ENCODE measurements around the gene MTCL1. TPM values are rescaled to one million over a fixed set of nuclear protein-coding genes. Genes with fewer than 3 reads are reported as not detected.

Gene MTCL1
- total and polyA plus RNA-seq, 2 of the 8 experiments (the other 6 are each of a cell fraction or from before 2014, with no cell fraction given), result 16.6 to 60.8 TPM

GRCh38 chr18:8681196-8681595 is 24.2 kb upstream of the MTCL1 start:
- POLR2A ChIA-PET (ENCODE audit: partially characterized antibody), result no interaction called here
- no peak overlapping the region for H2BK20ac ChIP-seq (ENCODE audit: low read length)

More at GRCh38 chr18:8681196-8681595, 24.2 kb upstream of the MTCL1 start:
- no peaks in the 10 kb centered on the region for H3K27me3 ChIP-seq (replicated peaks in 1 of 4; ENCODE audit: control insufficient read depth in 3 of 4, extremely low read depth in 1 of 4, insufficient read depth in 3 of 4, low read length in 3 of 4)
- no peak overlapping the region for H3K4me2 ChIP-seq (ENCODE audit: insufficient read depth in 1 of 2, low read depth in 2 of 2, low read length in 2 of 2)
- no peak overlapping the region for H4K8ac ChIP-seq (ENCODE audit: extremely low read depth, insufficient read depth, low read length)
- H3K79me2 ChIP-seq (ENCODE audit: control insufficient read depth in 1 of 2, insufficient read depth in 2 of 2, low read length in 2 of 2), result no peaks in the 10 kb centered on the region
- no peaks in the 10 kb centered on the region for H3K9me3 ChIP-seq (ENCODE audit: insufficient read depth in 2 of 2, low read depth in 1 of 2, low read length in 1 of 2)
- no peak overlapping the region for H2AK5ac ChIP-seq (ENCODE audit: low read depth, low read length)
- no peak overlapping the region for H3K56ac ChIP-seq (replicated peaks; ENCODE audit: insufficient read length, low read depth, low read length)
- H3K14ac ChIP-seq (ENCODE audit: insufficient read length), result no peak overlapping the region
- no peak overlapping the region for H3K27ac ChIP-seq (ENCODE audit: low read depth, low read length)
- H2BK5ac ChIP-seq (ENCODE audit: low read depth, low read length), result no peak overlapping the region
- H2BK12ac ChIP-seq (ENCODE audit: low read depth, low read length), result no peak overlapping the region
- H4K91ac ChIP-seq (replicated peaks; ENCODE audit: insufficient read length, low read length), result no peak overlapping the region
- CTCF ChIA-PET (ENCODE audit: partially characterized antibody), result interaction anchor here (1.2 to 2.2 kb wide), 4 partner anchors 9 to 289 kb away, joined by 3 to 5 read pairs (median 3); no protein-coding TSS in a partner anchor
- no peak overlapping the region for H2BK15ac ChIP-seq (ENCODE audit: low read length)
- FAIRE-seq (no peak), DNase-seq (ENCODE audit: low read depth in 1 of 2, low spot score in 2 of 2) (no peak)
- H2BK120ac ChIP-seq (replicated peaks; ENCODE audit: low read depth, low read length), result no peak overlapping the region
- no peak overlapping the region for H3K23ac ChIP-seq (ENCODE audit: insufficient read length)
- H3K23me2 ChIP-seq (ENCODE audit: low read depth, low read length), result no peaks in the 10 kb centered on the region
- H4K5ac ChIP-seq (ENCODE audit: insufficient read length, low read depth, low read length), result no peak overlapping the region
- H3K4me3 ChIP-seq (ENCODE audit: extremely low read depth in 1 of 4, insufficient read depth in 2 of 4, low read depth in 3 of 4, low read length in 4 of 4), result no peak overlapping the region
- TF ChIP-seq TBP (IDR thresholded peaks at IDR 0.05; ENCODE audit: low read depth, low read length) (no peak), SAP30 (IDR thresholded peaks at IDR 0.05; ENCODE audit: insufficient read depth, insufficient replicate concordance, low read length) (no peak), SIX5 (IDR thresholded peaks at IDR 0.05; ENCODE audit: low read depth, low read length) (no peak), CREB1 (IDR thresholded peaks at IDR 0.05) (no peak), SP4 (IDR thresholded peaks at IDR 0.05; ENCODE audit: low read length) (no peak), YY1 (IDR thresholded peaks at IDR 0.05; ENCODE audit: low read depth, low read length) (no peak)
- peaks cover 0 to 3% (median 1%) of the 10 kb centered on the region in 4 experiments; a peak in 1 of 7 replicates for H3K4me1 ChIP-seq (replicated peaks in 1 of 4; ENCODE audit: control insufficient read depth in 3 of 4, insufficient read depth in 4 of 4, low read length in 3 of 4)
- H3K18ac ChIP-seq (ENCODE audit: extremely low read depth, low read length), result no peak overlapping the region
- H2AFZ ChIP-seq (ENCODE audit: low read length), result no peak overlapping the region
- no peaks in the 10 kb centered on the region for H3K36me3 ChIP-seq (ENCODE audit: control insufficient read depth in 2 of 4, insufficient read depth in 4 of 4, low read length in 3 of 4)
- WGBS, 2 experiments (ENCODE audit: extremely low coverage in 1 of 2, insufficient coverage in 1 of 2, insufficient read length in 1 of 2, insufficient replicate concordance in 2 of 2, low coverage in 1 of 2, low lambda C conversion rate in 2 of 2, missing lambda C conversion rate in 1 of 2), result 89% methylated on average over 4 of the region's 4 CpGs; no CpG with 5 or more reads in 1 of the 2 experiments
- no peak overlapping the region for H3K4ac ChIP-seq (replicated peaks; ENCODE audit: insufficient read length, low read depth, low read length)
- no peaks in the 10 kb centered on the region for H3K79me1 ChIP-seq (ENCODE audit: low read depth, low read length)
- H3K9ac ChIP-seq (replicated peaks in 1 of 4; ENCODE audit: extremely low read depth in 1 of 4, low read depth in 3 of 4, low read length in 3 of 4), result no peak overlapping the region
- H4K20me1 ChIP-seq (replicated peaks in 1 of 2; ENCODE audit: control insufficient read depth in 1 of 2, insufficient read depth in 2 of 2, low read length in 2 of 2), result no peaks in the 10 kb centered on the region
